ENCODE results near the gene ARHGAP18. TPM values are rescaled to one million over a fixed set of nuclear protein-coding genes. Genes with fewer than 3 reads are reported as not detected.

Gene ARHGAP18
- total RNA-seq, 5 donors from 2014 or later (not counting 1 experiment from before 2014, with no cell fraction given) = 3.6 to 4.3 (median 4.0) TPM

DNA sequence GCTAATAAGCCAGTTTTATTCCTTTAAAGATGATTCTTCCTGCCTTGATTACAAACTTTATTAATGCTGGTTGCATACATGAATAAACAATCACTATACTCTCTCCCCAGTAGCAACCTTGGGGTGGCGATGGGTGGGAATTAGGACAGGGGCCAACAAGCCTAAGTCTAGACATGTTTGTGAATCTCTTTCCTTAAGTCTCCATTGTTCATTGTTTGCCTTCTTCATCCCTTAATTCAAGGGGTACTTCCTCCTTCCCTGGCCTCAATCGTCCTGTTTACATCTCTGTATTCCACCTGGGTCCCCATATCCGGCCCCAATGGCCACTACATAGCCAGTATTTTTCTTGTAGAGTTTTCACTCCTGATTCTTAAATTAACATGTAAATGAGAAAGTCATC, 66.0 kb downstream of the ARHGAP18 start:
- H3K27me3 Mint-ChIP-seq = no peaks in the 10 kb centered on the region
- ATAC-seq (replicated peaks in 1 of 4) (no peak), DNase-seq (no peak)
- H3K9me3 Mint-ChIP-seq = no peaks in the 10 kb centered on the region
- Histone ChIP-seq H3K27ac (ENCODE audit: low read length) (no peak overlapping the region), H3K9me3 (no peaks in the 10 kb centered on the region), H3K36me3 (ENCODE audit: control insufficient read depth in 2 of 2, extremely low read depth in 1 of 2, insufficient read depth in 1 of 2, low read length in 1 of 2) (no peaks in the 10 kb centered on the region), H3K4me3 (ENCODE audit: control insufficient read depth in 1 of 2, extremely low read depth in 1 of 2, low read length in 1 of 2) (no peak overlapping the region), H3K27me3 (replicated peaks in 1 of 2; ENCODE audit: control insufficient read depth in 2 of 2, extremely low read depth in 1 of 2, insufficient read depth in 2 of 2, low read length in 1 of 2) (no peaks in the 10 kb centered on the region), H3K4me1 (ENCODE audit: control insufficient read depth in 1 of 2, extremely low read depth in 1 of 2, insufficient read depth in 2 of 2, low read length in 2 of 2) (no peaks in the 10 kb centered on the region)
- no CpG with 5 or more reads among the region's 3 CpGs for WGBS (ENCODE audit: insufficient coverage)
- peaks cover 6% of the 10 kb centered on the region for H3K36me3 Mint-ChIP-seq
- H3K4me1 Mint-ChIP-seq = peaks cover 0 to 3% (median 2%) of the 10 kb centered on the region in 3 donors
- no peak overlapping the region for H3K4me3 Mint-ChIP-seq
- no peak overlapping the region for H3K27ac Mint-ChIP-seq
- CTCF ChIA-PET = interaction anchor here (0.6 to 1.1 kb wide), 3 partner anchors 26 to 213 kb away, joined by 3 read pairs; no protein-coding TSS in a partner anchor
- POLR2A ChIA-PET = no interaction called here

DNA sequence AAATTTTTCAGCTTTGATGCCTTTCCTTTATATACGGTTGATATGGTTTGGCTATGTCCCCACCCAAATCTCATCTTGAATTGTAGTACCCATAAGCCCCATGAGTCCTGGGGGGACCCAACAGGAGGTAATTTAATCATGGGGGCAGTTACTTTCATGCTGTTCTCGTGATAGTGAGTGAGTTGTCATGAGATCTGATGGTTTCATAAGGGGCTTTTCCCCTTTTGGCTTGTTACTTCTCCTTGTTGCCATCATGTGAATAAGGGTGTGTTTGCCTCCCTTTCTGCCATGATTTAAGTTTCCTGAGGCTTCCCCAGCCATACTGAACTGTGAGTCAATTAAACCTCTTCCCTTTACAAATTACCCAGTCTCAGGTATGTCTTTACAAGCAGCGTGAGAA, 66.8 kb downstream of the ARHGAP18 start:
- DNase-seq (no peak), ATAC-seq (replicated peaks in 1 of 4) (no peak)
- CTCF ChIA-PET = interaction anchor here (0.6 to 1.1 kb wide), 3 partner anchors 9 to 81 kb away, joined by 3 read pairs; no protein-coding TSS in a partner anchor
- Mint-ChIP-seq H3K9me3 (no peaks in the 10 kb centered on the region), H3K4me3 (no peak overlapping the region), H3K36me3 (peaks cover 10% of the 10 kb centered on the region), H3K27ac (no peak overlapping the region), H3K27me3 (no peaks in the 10 kb centered on the region), H3K4me1 (no peaks in the 10 kb centered on the region)
- H3K9me3 ChIP-seq = no peaks in the 10 kb centered on the region
- no peaks in the 10 kb centered on the region for H3K27me3 ChIP-seq (replicated peaks in 1 of 2; ENCODE audit: control insufficient read depth in 2 of 2, extremely low read depth in 1 of 2, insufficient read depth in 2 of 2, low read length in 1 of 2)
- no CpG with 5 or more reads among the region's 3 CpGs for WGBS (ENCODE audit: insufficient coverage)
- no peak overlapping the region for H3K27ac ChIP-seq (ENCODE audit: low read length)
- no peak overlapping the region for H3K4me3 ChIP-seq (ENCODE audit: control insufficient read depth in 1 of 2, extremely low read depth in 1 of 2, low read length in 1 of 2)
- POLR2A ChIA-PET = interaction anchor here in 1 of 2 donors (0.5 kb wide), 1 partner anchor 21 kb away, joined by 3 read pairs; no protein-coding TSS in a partner anchor
- H3K4me1 ChIP-seq (ENCODE audit: control insufficient read depth in 1 of 2, extremely low read depth in 1 of 2, insufficient read depth in 2 of 2, low read length in 2 of 2) = no peaks in the 10 kb centered on the region
- peaks cover 0 to under 1% of the 10 kb centered on the region in 2 donors for H3K36me3 ChIP-seq (ENCODE audit: control insufficient read depth in 2 of 2, extremely low read depth in 1 of 2, insufficient read depth in 1 of 2, low read length in 1 of 2)

DNA sequence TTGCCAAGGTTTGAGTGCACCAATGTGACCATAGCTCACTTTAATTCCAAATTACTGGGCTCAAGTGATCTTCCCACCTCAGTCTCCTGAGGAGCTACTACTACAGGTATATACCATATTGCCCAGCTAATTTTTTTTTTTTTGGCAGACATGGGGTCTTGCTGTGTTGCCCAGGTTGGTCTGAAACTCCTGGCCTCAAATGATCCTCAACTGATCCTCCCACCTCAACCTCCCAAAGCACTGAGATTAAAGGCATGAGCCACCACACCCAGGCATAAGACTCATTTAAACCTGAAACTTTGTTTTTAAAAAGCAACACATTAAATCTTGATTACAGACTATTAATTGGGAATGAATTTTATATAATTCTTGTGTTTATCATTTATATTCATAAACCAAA, 67.7 kb downstream of the ARHGAP18 start:
- no peaks in the 10 kb centered on the region for H3K9me3 Mint-ChIP-seq
- no peaks in the 10 kb centered on the region for H3K27me3 ChIP-seq (replicated peaks in 1 of 2; ENCODE audit: control insufficient read depth in 2 of 2, extremely low read depth in 1 of 2, insufficient read depth in 2 of 2, low read length in 1 of 2)
- H3K4me3 ChIP-seq (ENCODE audit: control insufficient read depth in 1 of 2, extremely low read depth in 1 of 2, low read length in 1 of 2) = no peak overlapping the region
- H3K27me3 Mint-ChIP-seq = no peaks in the 10 kb centered on the region
- no peak overlapping the region for H3K4me3 Mint-ChIP-seq
- H3K27ac ChIP-seq (ENCODE audit: low read length) = no peak overlapping the region
- no peaks in the 10 kb centered on the region for H3K9me3 ChIP-seq
- H3K4me1 ChIP-seq (ENCODE audit: control insufficient read depth in 1 of 2, extremely low read depth in 1 of 2, insufficient read depth in 2 of 2, low read length in 2 of 2) = no peaks in the 10 kb centered on the region
- DNase-seq = no peak
- ChIA-PET POLR2A (interaction anchor here in 1 of 2 donors (0.5 kb wide), 1 partner anchor 20 kb away, joined by 3 read pairs; no protein-coding TSS in a partner anchor), CTCF (interaction anchor here (0.6 to 0.7 kb wide), 2 partner anchors 9 to 1543 kb away, joined by 3 to 4 read pairs; no protein-coding TSS in a partner anchor)
- no peak overlapping the region for H3K27ac Mint-ChIP-seq
- ATAC-seq (replicated peaks in 1 of 4) = no peak
- H3K36me3 ChIP-seq (ENCODE audit: control insufficient read depth in 2 of 2, extremely low read depth in 1 of 2, insufficient read depth in 1 of 2, low read length in 1 of 2) = peaks cover 0 to 5% of the 10 kb centered on the region in 2 donors
- H3K36me3 Mint-ChIP-seq = peaks cover 17% of the 10 kb centered on the region
- no peaks in the 10 kb centered on the region for H3K4me1 Mint-ChIP-seq

DNA sequence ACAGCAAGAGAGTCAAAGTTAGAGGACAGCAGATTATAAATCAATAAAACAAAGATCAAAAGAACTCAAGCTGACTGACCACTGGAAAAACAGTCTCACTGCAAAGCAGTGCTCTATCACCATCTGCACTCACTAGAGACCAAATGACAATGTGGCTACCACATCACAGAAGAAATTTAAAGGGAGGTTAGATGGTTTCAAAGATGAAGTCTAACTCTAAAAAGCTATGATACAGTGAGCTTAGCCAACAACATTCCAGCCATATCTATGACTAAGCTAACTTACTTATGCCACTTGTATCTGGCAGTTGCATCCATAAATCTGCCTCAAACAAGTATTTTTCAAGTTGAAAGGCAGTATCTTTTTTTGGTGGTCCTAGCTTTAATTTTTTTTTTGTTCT, 68.6 kb downstream of the ARHGAP18 start:
- H3K27me3 ChIP-seq (replicated peaks in 1 of 2; ENCODE audit: control insufficient read depth in 2 of 2, extremely low read depth in 1 of 2, insufficient read depth in 2 of 2, low read length in 1 of 2) = no peaks in the 10 kb centered on the region
- Mint-ChIP-seq H3K36me3 (peaks cover 23% of the 10 kb centered on the region), H3K9me3 (no peaks in the 10 kb centered on the region), H3K4me3 (no peak overlapping the region), H3K27ac (no peak overlapping the region), H3K27me3 (no peaks in the 10 kb centered on the region), H3K4me1 (no peaks in the 10 kb centered on the region)
- no peak for DNase-seq
- peaks cover 0 to 8% of the 10 kb centered on the region in 2 donors for H3K36me3 ChIP-seq (ENCODE audit: control insufficient read depth in 2 of 2, extremely low read depth in 1 of 2, insufficient read depth in 1 of 2, low read length in 1 of 2)
- no peaks in the 10 kb centered on the region for H3K9me3 ChIP-seq
- ChIA-PET POLR2A (interaction anchor here in 1 of 2 donors (0.6 kb wide), 2 partner anchors 141 to 1915 kb away, joined by 3 read pairs; no protein-coding TSS in a partner anchor), CTCF (no interaction called here)
- ATAC-seq (replicated peaks in 1 of 4) = no peak
- no peaks in the 10 kb centered on the region for H3K4me1 ChIP-seq (ENCODE audit: control insufficient read depth in 1 of 2, extremely low read depth in 1 of 2, insufficient read depth in 2 of 2, low read length in 2 of 2)
- no peak overlapping the region for H3K27ac ChIP-seq (ENCODE audit: low read length)
- no peak overlapping the region for H3K4me3 ChIP-seq (ENCODE audit: control insufficient read depth in 1 of 2, extremely low read depth in 1 of 2, low read length in 1 of 2)

DNA sequence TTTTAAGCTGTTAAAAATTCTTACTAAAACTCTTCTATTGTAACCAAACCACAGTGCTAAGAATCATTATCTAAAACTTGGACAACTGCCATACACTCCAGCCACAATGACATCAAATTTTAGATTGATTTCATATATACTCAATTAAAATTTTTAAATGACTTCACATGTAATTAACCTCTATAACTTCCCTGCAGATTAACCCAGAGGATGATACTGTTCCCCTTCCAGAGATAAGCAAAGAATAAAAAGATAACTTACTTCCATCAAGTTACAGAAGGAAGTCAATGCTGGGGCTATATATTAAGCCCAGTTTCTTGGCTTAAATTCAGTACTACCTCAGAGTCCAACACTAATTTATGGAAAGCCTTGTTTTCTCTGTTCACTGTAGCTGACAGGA, 71.3 kb downstream of the ARHGAP18 start:
- no peaks in the 10 kb centered on the region for H3K9me3 Mint-ChIP-seq
- ChIA-PET POLR2A (interaction anchor here in 1 of 2 donors (0.7 kb wide), 1 partner anchor 111 kb away, joined by 3 read pairs; no protein-coding TSS in a partner anchor), CTCF (no interaction called here)
- H3K27ac Mint-ChIP-seq = no peak overlapping the region
- no peaks in the 10 kb centered on the region for H3K27me3 Mint-ChIP-seq
- no peak overlapping the region for H3K4me3 Mint-ChIP-seq
- H3K4me3 ChIP-seq (ENCODE audit: control insufficient read depth in 1 of 2, extremely low read depth in 1 of 2, low read length in 1 of 2) = no peak overlapping the region
- peaks cover 0 to 8% of the 10 kb centered on the region in 2 donors for H3K36me3 ChIP-seq (ENCODE audit: control insufficient read depth in 2 of 2, extremely low read depth in 1 of 2, insufficient read depth in 1 of 2, low read length in 1 of 2)
- DNase-seq (no peak), ATAC-seq (replicated peaks in 1 of 4) (no peak)
- no peaks in the 10 kb centered on the region for H3K9me3 ChIP-seq
- H3K4me1 ChIP-seq (ENCODE audit: control insufficient read depth in 1 of 2, extremely low read depth in 1 of 2, insufficient read depth in 2 of 2, low read length in 2 of 2) = no peaks in the 10 kb centered on the region
- peaks cover 29% of the 10 kb centered on the region for H3K36me3 Mint-ChIP-seq
- no peaks in the 10 kb centered on the region for H3K27me3 ChIP-seq (replicated peaks in 1 of 2; ENCODE audit: control insufficient read depth in 2 of 2, extremely low read depth in 1 of 2, insufficient read depth in 2 of 2, low read length in 1 of 2)
- H3K4me1 Mint-ChIP-seq = no peaks in the 10 kb centered on the region
- no peak overlapping the region for H3K27ac ChIP-seq (ENCODE audit: low read length)

DNA sequence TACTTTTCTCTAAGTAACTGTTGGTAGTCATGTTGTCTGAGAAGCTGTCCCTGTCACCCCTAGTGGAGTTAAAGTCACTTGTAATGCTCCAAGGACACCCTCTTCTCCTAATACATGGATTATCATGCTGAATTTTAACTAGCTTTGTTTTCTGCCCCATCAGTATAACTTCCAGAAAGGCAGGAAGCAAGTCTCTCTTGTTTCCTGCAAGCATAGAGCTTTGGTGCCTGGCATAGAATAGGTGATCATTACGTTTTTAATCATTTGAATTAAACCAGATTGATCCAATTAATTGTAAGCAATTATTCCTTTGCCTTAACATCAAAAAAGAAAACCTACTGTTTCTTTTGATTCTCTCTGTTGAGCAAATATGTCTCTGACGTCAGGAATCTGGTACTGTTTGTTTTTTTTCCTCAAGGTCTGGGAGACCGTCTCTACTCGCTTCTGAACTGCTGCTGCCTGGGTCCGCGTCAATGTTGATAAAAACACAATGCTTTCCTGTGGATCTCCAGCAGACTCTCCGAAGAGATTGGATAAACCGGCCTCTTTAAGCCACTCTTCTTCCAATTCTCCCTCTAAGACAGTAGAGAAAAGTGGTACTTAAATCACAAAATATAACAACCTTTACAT, 71.8 kb downstream of the ARHGAP18 start:
- DNase-seq = no peak
- Mint-ChIP-seq H3K36me3 (peaks cover 33% of the 10 kb centered on the region), H3K27me3 (no peaks in the 10 kb centered on the region), H3K4me1 (no peaks in the 10 kb centered on the region), H3K27ac (no peak overlapping the region), H3K4me3 (no peak overlapping the region), H3K9me3 (no peaks in the 10 kb centered on the region)
- H3K36me3 ChIP-seq (ENCODE audit: control insufficient read depth in 2 of 2, extremely low read depth in 1 of 2, insufficient read depth in 1 of 2, low read length in 1 of 2) = peaks cover 0 to 8% of the 10 kb centered on the region in 2 donors
- H3K4me1 ChIP-seq (ENCODE audit: control insufficient read depth in 1 of 2, extremely low read depth in 1 of 2, insufficient read depth in 2 of 2, low read length in 2 of 2) = no peaks in the 10 kb centered on the region
- ChIA-PET CTCF (no interaction called here), POLR2A (interaction anchor here in 1 of 2 donors (0.7 kb wide), 1 partner anchor 112 kb away, joined by 3 read pairs; no protein-coding TSS in a partner anchor)
- H3K27ac ChIP-seq (ENCODE audit: low read length) = no peak overlapping the region
- ATAC-seq (replicated peaks in 1 of 4) = no peak
- H3K4me3 ChIP-seq (ENCODE audit: control insufficient read depth in 1 of 2, extremely low read depth in 1 of 2, low read length in 1 of 2) = no peak overlapping the region
- WGBS (ENCODE audit: insufficient coverage) = 100% methylated on average over 3 of the region's 8 CpGs
- no peaks in the 10 kb centered on the region for H3K27me3 ChIP-seq (replicated peaks in 1 of 2; ENCODE audit: control insufficient read depth in 2 of 2, extremely low read depth in 1 of 2, insufficient read depth in 2 of 2, low read length in 1 of 2)
- H3K9me3 ChIP-seq = no peaks in the 10 kb centered on the region
